ENCODE results near the gene OR2V1.

GRCh38 chr5:181167814-181168488, 37.0 kb upstream of the OR2V1 start:
- TF ChIP-seq, protein P1, sequence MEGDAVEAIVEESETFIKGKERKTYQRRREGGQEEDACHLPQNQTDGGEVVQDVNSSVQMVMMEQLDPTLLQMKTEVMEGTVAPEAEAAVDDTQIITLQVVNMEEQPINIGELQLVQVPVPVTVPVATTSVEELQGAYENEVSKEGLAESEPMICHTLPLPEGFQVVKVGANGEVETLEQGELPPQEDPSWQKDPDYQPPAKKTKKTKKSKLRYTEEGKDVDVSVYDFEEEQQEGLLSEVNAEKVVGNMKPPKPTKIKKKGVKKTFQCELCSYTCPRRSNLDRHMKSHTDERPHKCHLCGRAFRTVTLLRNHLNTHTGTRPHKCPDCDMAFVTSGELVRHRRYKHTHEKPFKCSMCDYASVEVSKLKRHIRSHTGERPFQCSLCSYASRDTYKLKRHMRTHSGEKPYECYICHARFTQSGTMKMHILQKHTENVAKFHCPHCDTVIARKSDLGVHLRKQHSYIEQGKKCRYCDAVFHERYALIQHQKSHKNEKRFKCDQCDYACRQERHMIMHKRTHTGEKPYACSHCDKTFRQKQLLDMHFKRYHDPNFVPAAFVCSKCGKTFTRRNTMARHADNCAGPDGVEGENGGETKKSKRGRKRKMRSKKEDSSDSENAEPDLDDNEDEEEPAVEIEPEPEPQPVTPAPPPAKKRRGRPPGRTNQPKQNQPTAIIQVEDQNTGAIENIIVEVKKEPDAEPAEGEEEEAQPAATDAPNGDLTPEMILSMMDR (optimal IDR thresholded peaks at IDR 0.05 in 1 of 3, IDR thresholded peaks at IDR 0.05 in 1 of 3, conservative IDR thresholded peaks at IDR 0.05 in 1 of 3; ENCODE audit: extremely low read depth in 1 of 3, insufficient read depth in 2 of 3, low read length in 3 of 3): peak; percentile 50 to 54 (median 51)
- no peak for TF ChIP-seq EZH2 (IDR thresholded peaks at IDR 0.05; ENCODE audit: low read length)

All from keratinocyte (primary cell).